Gastrocnemius medialis (tissue), 4 donors: ENCODE measurements around the gene CEP170B. TPM values are rescaled to one million over a fixed set of nuclear protein-coding genes. Genes with fewer than 3 reads are reported as not detected.
A peak's percentile ranks its signal among the peaks of the same experiment; 100 is the strongest.

ENCODE experiments used
- ATAC-seq, 2 donors: fragments of 150-250 bp; one replicate each; pipeline ENCODE4 v1.9.1; 2016
- DNase-seq, 2 donors: peaks; one replicate each; pipeline ENCODE4 v3.0.0-alpha.2; 2019
- H3K27ac ChIP-seq, 4 donors: fragments of 200-600 bp; sonication (generic); 1 replicate in 1 of 4; 2 replicates in 3 of 4; pipeline ENCODE4 v1.5.1; 2016 to 2018; ENCODE audit warnings: mild to moderate bottlenecking in 2 of 4, moderate library complexity in 1 of 4
- H3K27me3 ChIP-seq, 3 donors: fragments of 200-600 bp; sonication (generic) in 2 of 3; 1 replicate in 1 of 3; 2 replicates in 2 of 3; pipeline versions ENCODE4 v1.5.1 to v1.6.0; 2016 to 2019; ENCODE audit warnings: mild to moderate bottlenecking in 1 of 3, moderate library complexity in 1 of 3
- H3K36me3 ChIP-seq, 2 donors: fragments of 200-600 bp; sonication (generic) in 1 of 2; one replicate each; pipeline ENCODE4 v1.5.1; 2017 to 2018
- H3K4me1 ChIP-seq, 2 donors: fragments of 200-600 bp; sonication (generic) in 1 of 2; one replicate each; pipeline ENCODE4 v1.5.1; 2016 to 2017; ENCODE audit warnings: mild to moderate bottlenecking in 2 of 2
- H3K4me3 ChIP-seq, 4 donors: fragments of 200-600 bp; sonication (generic) in 3 of 4; 1 replicate in 1 of 4; 2 replicates in 3 of 4; pipeline ENCODE4 v1.5.1; 2016 to 2019; ENCODE audit warnings: mild to moderate bottlenecking in 2 of 4
- H3K9me3 ChIP-seq, 3 donors: fragments of 200-600 bp; sonication (generic) in 2 of 3; 1 replicate in 1 of 3; 2 replicates in 2 of 3; pipeline ENCODE4 v1.5.1; 2016 to 2019
- CTCF ChIP-seq, 5 experiments: fragments of 450-650 bp in 3 of 5; fragments of 200-600 bp in 2 of 5; sonication (generic) in 2 of 5; IDR thresholded peaks in 4 of 5; conservative IDR thresholded peaks in 1 of 5; 1 replicate in 4 of 5; 2 replicates in 1 of 5; pipeline ENCODE4 v1.5.1; 2016 to 2019; ENCODE audit warnings: antibody characterized with exemption in 5 of 5, mild to moderate bottlenecking in 3 of 5, moderate library complexity in 3 of 5
- POLR2A ChIP-seq, 2 donors: fragments of 450-650 bp; IDR thresholded peaks; one replicate each; pipeline ENCODE4 v1.6.1; 2017; ENCODE audit warnings: antibody characterized with exemption in 2 of 2, mild to moderate bottlenecking in 2 of 2, moderate library complexity in 2 of 2
- in situ Hi-C, 4 donors: fragments of 200-750 bp; cut with MboI; loops; one replicate each; pipeline versions ENCODE4 v1.15.0 to v1.8.0; 2017; ENCODE audit warnings: low sequenced_read_pairs in 4 of 4
- intact Hi-C: fragments of 100-400 bp; cut with DNase I; formaldehyde crosslinking; loops from one replicate; pipeline ENCODE4 v1.15.1; 2023; ENCODE audit warnings: low total_unique reads
- total RNA-seq, 4 donors: library from RNA; depleted of rRNA; stranded (reverse); fragments of >200 nt; gene quantifications; one replicate each; pipeline versions ENCODE4 v1.1.0 to v1.2.3, GENCODE V29; 2016

Gene CEP170B
- total RNA-seq, 4 donors from 2014 or later, result 4.5 to 13.0 (median 7.1) TPM

GRCh38 chr14:104874571-104875411 is 9.7 kb downstream of the CEP170B start:
- intact Hi-C loops (no loop called here), in situ Hi-C loops (no loop called here)
- no peak overlapping the region for H3K27ac ChIP-seq
- no peaks in the 10 kb centered on the region for H3K27me3 ChIP-seq
- TF ChIP-seq POLR2A (IDR thresholded peaks at IDR 0.05) (no peak), CTCF (IDR thresholded peaks at IDR 0.05 in 4 of 5, conservative IDR thresholded peaks at IDR 0.05 in 1 of 5) (no peak)
- no peak overlapping the region for H3K4me3 ChIP-seq
- ATAC-seq (no peak), DNase-seq (peak in 1 of 2 donors; percentile 10)
- no peaks in the 10 kb centered on the region for H3K36me3 ChIP-seq
- H3K4me1 ChIP-seq, result peaks cover 0 to 7% of the 10 kb centered on the region in 2 donors
- no peaks in the 10 kb centered on the region for H3K9me3 ChIP-seq

- peaks cover 0 to 4% of the 10 kb centered on the region in 2 donors for H3K36me3 ChIP-seq
- H3K27ac ChIP-seq, result no peak overlapping the region
- intact Hi-C loops (no loop called here), in situ Hi-C loops (no loop called here)
- ATAC-seq, result no peak
- TF ChIP-seq CTCF (IDR thresholded peaks at IDR 0.05 in 4 of 5, conservative IDR thresholded peaks at IDR 0.05 in 1 of 5) (no peak), POLR2A (IDR thresholded peaks at IDR 0.05) (no peak)
- H3K4me3 ChIP-seq, result no peak overlapping the region
- H3K9me3 ChIP-seq, result no peaks in the 10 kb centered on the region
- DNase-seq, result no peak
- no peaks in the 10 kb centered on the region for H3K27me3 ChIP-seq
- H3K4me1 ChIP-seq, result peaks cover 0 to 7% of the 10 kb centered on the region in 2 donors
Observed at GRCh38 chr14:104875412-104875751, 10.3 kb downstream of the CEP170B start.

GRCh38 chr14:104875811-104876210 is 10.7 kb downstream of the CEP170B start:
- in situ Hi-C loops, result no loop called here

GRCh38 chr14:104876251-104876699 is 11.2 kb downstream of the CEP170B start:
- Histone ChIP-seq H3K9me3 (no peaks in the 10 kb centered on the region), H3K27ac (no peak overlapping the region), H3K36me3 (peaks cover 0 to 8% of the 10 kb centered on the region in 2 donors), H3K27me3 (no peaks in the 10 kb centered on the region), H3K4me1 (peaks cover 5 to 12% of the 10 kb centered on the region in 2 donors), H3K4me3 (no peak overlapping the region)
- TF ChIP-seq POLR2A (IDR thresholded peaks at IDR 0.05) (no peak), CTCF (IDR thresholded peaks at IDR 0.05 in 4 of 5, conservative IDR thresholded peaks at IDR 0.05 in 1 of 5) (no peak)
- in situ Hi-C loops, result no loop called here
- ATAC-seq, result peak; percentile 39 to 77
- DNase-seq, result peak in 1 of 2 donors; percentile 28
- intact Hi-C loops, result no loop called here

More at GRCh38 chr14:104875811-104876210, 10.7 kb downstream of the CEP170B start:
- Histone ChIP-seq H3K9me3 (no peaks in the 10 kb centered on the region), H3K4me3 (no peak overlapping the region), H3K36me3 (peaks cover 0 to 8% of the 10 kb centered on the region in 2 donors), H3K27ac (no peak overlapping the region), H3K27me3 (no peaks in the 10 kb centered on the region), H3K4me1 (peaks cover under 1 to 8% of the 10 kb centered on the region in 2 donors)
- no peak for TF ChIP-seq POLR2A (IDR thresholded peaks at IDR 0.05)
- TF ChIP-seq CTCF (IDR thresholded peaks at IDR 0.05 in 4 of 5, conservative IDR thresholded peaks at IDR 0.05 in 1 of 5), result no peak
- intact Hi-C loops, result no loop called here
- ATAC-seq (no peak), DNase-seq (peak in 1 of 2 donors; percentile 14)
